H1 (cell line): Measurements from ENCODE around the gene ADGRV1. TPM values are rescaled to one million over a fixed set of nuclear protein-coding genes. Genes with fewer than 3 reads are reported as not detected.

Experiments used
- CTCF ChIA-PET: fragments of 300-600 bp; sonication (Branson Sonifier 250); formaldehyde crosslinking; loops from one replicate; lab custom pipeline; 2021; ENCODE audit not compliant: partially characterized antibody; lab: Charles Lee
- POLR2A ChIA-PET: fragments of 300-600 bp; sonication (Branson Sonifier 250); formaldehyde crosslinking; loops from one replicate; lab custom pipeline; 2021; ENCODE audit warnings: inconsistent platforms; ENCODE audit not compliant: partially characterized antibody; lab: Charles Lee
- DNase-seq, 2 experiments: peaks; one replicate each; pipeline versions ENCODE4 v3.0.0 to v3.0.0-alpha.2; 2010 to 2022; ENCODE audit warnings: low spot score in 2 of 2, low read depth in 1 of 2, mixed read lengths in 1 of 2
- FAIRE-seq: peaks from 2 replicates; lab custom pipeline; 2011; peaks lifted over from hg19 to GRCh38; lab: Jason Lieb, UNC
- H2AFZ ChIP-seq: 2 replicates; pipeline ENCODE4 v1.8.1; 2012; ENCODE audit warnings: low read length, inconsistent platforms
- H2AK5ac ChIP-seq: 2 replicates; pipeline ENCODE4 v1.6.1; 2013; ENCODE audit warnings: low read depth, low read length
- H2BK120ac ChIP-seq: replicated peaks from 2 replicates; pipeline ENCODE3; 2013; ENCODE audit warnings: low read depth, low read length, inconsistent platforms
- H2BK12ac ChIP-seq: 2 replicates; pipeline ENCODE4 v1.6.1; 2013; ENCODE audit warnings: low read depth, low read length
- H2BK15ac ChIP-seq: 2 replicates; pipeline ENCODE4 v1.6.1; 2013; ENCODE audit warnings: low read length
- H2BK20ac ChIP-seq: 2 replicates; pipeline ENCODE4 v1.6.1; 2013; ENCODE audit warnings: low read length
- H2BK5ac ChIP-seq: 2 replicates; pipeline ENCODE4 v1.6.1; 2013; ENCODE audit warnings: low read depth, low read length
- H3K14ac ChIP-seq: 2 replicates; pipeline ENCODE4 v1.6.1; 2013; ENCODE audit warnings: inconsistent platforms; ENCODE audit not compliant: insufficient read length
- H3K18ac ChIP-seq: 2 replicates; pipeline ENCODE4 v1.6.1; 2013; ENCODE audit warnings: low read length; ENCODE audit errors: extremely low read depth
- H3K23ac ChIP-seq: 2 replicates; pipeline ENCODE4 v1.6.1; 2013; ENCODE audit warnings: inconsistent platforms; ENCODE audit not compliant: insufficient read length
- H3K23me2 ChIP-seq: 2 replicates; pipeline ENCODE4 v1.6.1; 2013; ENCODE audit warnings: low read depth, low read length
- H3K27ac ChIP-seq: 2 replicates; pipeline ENCODE4 v1.6.1; 2011; ENCODE audit warnings: low read depth, low read length, inconsistent platforms
- H3K27me3 ChIP-seq, 4 experiments: replicated peaks in 1 of 4; 1 replicate in 1 of 4; 2 replicates in 3 of 4; pipeline versions ENCODE4 v1.6.1 to v1.8.1; 2011 to 2013; ENCODE audit warnings: low read length in 3 of 4, mild to moderate bottlenecking in 3 of 4, inconsistent platforms in 2 of 4, mixed read lengths in 2 of 4, moderate library complexity in 1 of 4; ENCODE audit not compliant: control insufficient read depth in 3 of 4, insufficient read depth in 3 of 4; ENCODE audit errors: extremely low read depth in 1 of 4
- H3K36me3 ChIP-seq, 4 experiments: 2 replicates each; pipeline versions ENCODE4 v1.6.1 to v1.8.1; 2011 to 2013; ENCODE audit warnings: mild to moderate bottlenecking in 4 of 4, low read length in 3 of 4, moderate library complexity in 2 of 4, control low read depth in 1 of 4, inconsistent platforms in 1 of 4; ENCODE audit not compliant: insufficient read depth in 4 of 4, control insufficient read depth in 2 of 4
- H3K4ac ChIP-seq: replicated peaks from 2 replicates; pipeline ENCODE3; 2013; ENCODE audit warnings: low read length, low read depth, mixed read lengths, inconsistent platforms; ENCODE audit not compliant: insufficient read length
- H3K4me1 ChIP-seq, 4 experiments: replicated peaks in 1 of 4; 1 replicate in 1 of 4; 2 replicates in 3 of 4; pipeline versions ENCODE4 v1.6.1 to v1.8.1; 2011 to 2013; ENCODE audit warnings: low read length in 3 of 4, inconsistent platforms in 2 of 4, mixed read lengths in 1 of 4; ENCODE audit not compliant: insufficient read depth in 4 of 4, control insufficient read depth in 3 of 4
- H3K4me2 ChIP-seq, 2 experiments: 2 replicates each; pipeline versions ENCODE4 v1.6.1 to v1.8.1; 2011 to 2013; ENCODE audit warnings: low read depth in 2 of 2, low read length in 2 of 2, control low read depth in 1 of 2, inconsistent platforms in 1 of 2, mild to moderate bottlenecking in 1 of 2; ENCODE audit not compliant: insufficient read depth in 1 of 2
- H3K4me3 ChIP-seq, 4 experiments: fragments of 200-600, 300-600 bp in 1 of 4; sonication (generic), shearing (Covaris generic), sonication (Bioruptor Twin) in 1 of 4; 2 replicates each; pipeline versions ENCODE4 v1.5.1 to v1.8.1; 2011 to 2016; ENCODE audit warnings: low read length in 4 of 4, low read depth in 3 of 4, control low read depth in 2 of 4, inconsistent platforms in 2 of 4, mild to moderate bottlenecking in 2 of 4, mixed read lengths in 1 of 4, moderate library complexity in 1 of 4; ENCODE audit not compliant: insufficient read depth in 2 of 4; ENCODE audit errors: extremely low read depth in 1 of 4
- H3K56ac ChIP-seq: replicated peaks from 2 replicates; pipeline ENCODE3; 2013; ENCODE audit warnings: low read depth, mild to moderate bottlenecking, mixed read lengths, low read length, inconsistent platforms; ENCODE audit not compliant: insufficient read length
- H3K79me1 ChIP-seq: 2 replicates; pipeline ENCODE4 v1.6.1; 2013; ENCODE audit warnings: low read depth, low read length, control low read depth
- H3K79me2 ChIP-seq, 2 experiments: 2 replicates each; pipeline versions ENCODE4 v1.6.1 to v1.8.1; 2012 to 2013; ENCODE audit warnings: low read length in 2 of 2, mild to moderate bottlenecking in 2 of 2, inconsistent platforms in 1 of 2; ENCODE audit not compliant: insufficient read depth in 2 of 2, control insufficient read depth in 1 of 2
- H3K9ac ChIP-seq, 4 experiments: replicated peaks in 1 of 4; 1 replicate in 1 of 4; 2 replicates in 3 of 4; pipeline versions ENCODE4 v1.6.1 to v1.8.1; 2011 to 2013; ENCODE audit warnings: low read depth in 3 of 4, low read length in 3 of 4, control low read depth in 2 of 4, mild to moderate bottlenecking in 2 of 4, moderate library complexity in 2 of 4, inconsistent platforms in 1 of 4; ENCODE audit errors: extremely low read depth in 1 of 4
- H3K9me3 ChIP-seq, 2 experiments: 2 replicates each; pipeline versions ENCODE4 v1.6.1 to v1.8.1; 2012 to 2013; ENCODE audit warnings: mild to moderate bottlenecking in 2 of 2, moderate library complexity in 2 of 2, control low read depth in 1 of 2, inconsistent platforms in 1 of 2, low read depth in 1 of 2, low read length in 1 of 2, mixed read lengths in 1 of 2; ENCODE audit not compliant: insufficient read depth in 2 of 2
- H4K20me1 ChIP-seq, 2 experiments: replicated peaks in 1 of 2; 2 replicates each; pipeline versions ENCODE3 to v1.8.1; 2011 to 2013; ENCODE audit warnings: inconsistent platforms in 2 of 2, low read length in 2 of 2, mild to moderate bottlenecking in 1 of 2; ENCODE audit not compliant: insufficient read depth in 2 of 2, control insufficient read depth in 1 of 2
- H4K5ac ChIP-seq: 2 replicates; pipeline ENCODE4 v1.6.1; 2013; ENCODE audit warnings: low read length, low read depth, mixed read lengths, inconsistent platforms; ENCODE audit not compliant: insufficient read length
- H4K8ac ChIP-seq: 2 replicates; pipeline ENCODE4 v1.8.0; 2013; ENCODE audit warnings: mild to moderate bottlenecking, moderate library complexity, low read length, inconsistent platforms; ENCODE audit not compliant: insufficient read depth; ENCODE audit errors: extremely low read depth
- H4K91ac ChIP-seq: replicated peaks from 2 replicates; pipeline ENCODE3; 2013; ENCODE audit warnings: low read length, mixed read lengths, inconsistent platforms; ENCODE audit not compliant: insufficient read length
- ATF2 ChIP-seq: IDR thresholded peaks from 2 replicates; pipeline ENCODE4 v1.6.1; 2012; ENCODE audit warnings: low read length, inconsistent platforms
- EP300 ChIP-seq, 2 experiments: IDR thresholded peaks; 1 replicate in 1 of 2; 2 replicates in 1 of 2; pipeline ENCODE4 v1.6.1; 2011 to 2012; ENCODE audit warnings: low read depth in 2 of 2, low read length in 2 of 2, mild to moderate bottlenecking in 2 of 2, borderline replicate concordance in 1 of 2, inconsistent platforms in 1 of 2, moderate library complexity in 1 of 2
- HDAC6 ChIP-seq: IDR thresholded peaks from one replicate; pipeline ENCODE4 v1.7.1; 2012; ENCODE audit warnings: low read depth, mild to moderate bottlenecking, inconsistent platforms, low read length, moderate library complexity
- JUN ChIP-seq: IDR thresholded peaks from 2 replicates; pipeline ENCODE4 v1.6.1; 2011; ENCODE audit warnings: low read depth, mild to moderate bottlenecking, improper control_type of control experiment, low read length
- NRF1 ChIP-seq: IDR thresholded peaks from 2 replicates; pipeline ENCODE4 v1.6.1; 2011; ENCODE audit warnings: mild to moderate bottlenecking, low read depth, low read length, improper control_type of control experiment
- RBBP5 ChIP-seq: IDR thresholded peaks from 2 replicates; pipeline ENCODE4 v1.7.1; 2012; ENCODE audit warnings: low read depth, mild to moderate bottlenecking, inconsistent platforms, low read length, moderate library complexity, borderline replicate concordance
- TAF7 ChIP-seq: optimal IDR thresholded peaks from 2 replicates; pipeline ENCODE3; 2011; ENCODE audit warnings: low read depth, mild to moderate bottlenecking, inconsistent platforms, low read length, moderate library complexity, borderline replicate concordance
- TBP ChIP-seq: IDR thresholded peaks from 2 replicates; pipeline ENCODE4 v1.6.1; 2011; ENCODE audit warnings: low read depth, low read length, improper control_type of control experiment
- TEAD4 ChIP-seq: IDR thresholded peaks from 2 replicates; pipeline ENCODE4 v1.6.1; 2012; ENCODE audit warnings: low read depth, low read length, inconsistent platforms, mixed read lengths
- WGBS, 2 experiments: shearing (Covaris generic) in 1 of 2; methylation state at CpG; one replicate each; pipeline versions ENCODE4 v1.1.6 to v1.1.7; 2013 to 2015; ENCODE audit warnings: low lambda C conversion rate in 2 of 2, mixed read lengths in 2 of 2, inconsistent platforms in 1 of 2, low coverage in 1 of 2, missing lambda C conversion rate in 1 of 2; ENCODE audit not compliant: insufficient replicate concordance in 2 of 2, insufficient coverage in 1 of 2, insufficient read length in 1 of 2; ENCODE audit errors: extremely low coverage in 1 of 2, missing lambda C conversion rate in 1 of 2; 5-methylcytosine and 5-hydroxymethylcytosine counted together
- polyA plus RNA-seq, 7 experiments: library from polyadenylated mRNA; depleted of rRNA in 3 of 7; stranded (reverse) in 5 of 7; unstranded in 2 of 7; fragments of >200 nt in 5 of 7; fragments of 200-250 nt in 2 of 7; gene quantifications; 1 replicate in 5 of 7; 2 replicates in 1 of 7; 4 replicates in 1 of 7; pipeline versions ENCODE4 v1.2.1 to v1.2.3, GENCODE V29; 2011 to 2013; ENCODE audit warnings: missing spikeins in 2 of 7, mixed read lengths in 2 of 7
- total RNA-seq: library from RNA; stranded (reverse); fragmentation: NEBNext Ultra II Directional; extraction: Animal tissue kit (Norgen Biotek cat#: 25700); gene quantifications from 2 replicates; pipeline ENCODE4 v1.2.1, GENCODE V29; 2021

The ADGRV1 gene
- total and polyA plus RNA-seq, 2 of the 8 experiments (the other 6 are each of a cell fraction or from before 2014, with no cell fraction given): 53.1 to 62.2 TPM

- Histone ChIP-seq H4K8ac (no peak overlapping the region), H4K91ac (no peak overlapping the region), H3K4me3 (peak overlapping the region in 1 of 4 experiments; percentile 19; a peak in 2 of 8 replicates), H3K18ac (no peak overlapping the region), H3K36me3 (no peaks in the 10 kb centered on the region), H2BK20ac (no peak overlapping the region), H3K79me2 (no peaks in the 10 kb centered on the region; a peak in 1 of 4 replicates), H3K9ac (no peak overlapping the region), H3K27ac (no peak overlapping the region; the same call in 1 of the 2 replicates), H2AK5ac (no peak overlapping the region; the same call in 1 of the 2 replicates), H3K4me2 (peak overlapping the region; percentile 32 to 52), H3K27me3 (no peaks in the 10 kb centered on the region), H4K5ac (peak overlapping the region; percentile 94), H3K56ac (no peak overlapping the region), H3K23ac (no peak overlapping the region), H3K23me2 (no peaks in the 10 kb centered on the region), H2AFZ (no peak overlapping the region), H4K20me1 (no peaks in the 10 kb centered on the region), H2BK5ac (no peak overlapping the region), H2BK120ac (no peak overlapping the region), H3K4me1 (peaks cover under 1 to 12% (median 9%) of the 10 kb centered on the region in 4 experiments; a peak in 6 of 7 replicates), H2BK12ac (no peak overlapping the region; the same call in 1 of the 2 replicates), H2BK15ac (no peak overlapping the region), H3K79me1 (no peaks in the 10 kb centered on the region), H3K14ac (no peak overlapping the region), H3K9me3 (no peaks in the 10 kb centered on the region), H3K4ac (no peak overlapping the region)
- FAIRE-seq: peak; percentile 50
- ChIA-PET CTCF (interaction anchor here (1.2 to 1.3 kb wide), 2 partner anchors 9 to 291 kb away, joined by 3 read pairs; no protein-coding TSS in a partner anchor), POLR2A (no interaction called here)
- 38% methylated on average over 6 of the region's 6 CpGs; no CpG with 5 or more reads in 1 of the 2 experiments for WGBS, 2 experiments
- DNase-seq: no peak
- TF ChIP-seq HDAC6 (no peak), NRF1 (no peak), TBP (no peak), JUN (no peak), ATF2 (no peak), RBBP5 (no peak), EP300 (IDR thresholded peaks at IDR 0.05; ENCODE audit: borderline replicate concordance in 1 of 2, low read depth in 2 of 2, low read length in 2 of 2) (0 out of 3 replicates have a peak, but pooled peaks of 1 of the 2 experiments have one; percentile 41), TEAD4 (no peak), TAF7 (no peak)
Observed at GRCh38 chr5:91095786-91096385, 537.3 kb downstream of the ADGRV1 start.
